ENCODE data around the gene NF1.

DNA sequence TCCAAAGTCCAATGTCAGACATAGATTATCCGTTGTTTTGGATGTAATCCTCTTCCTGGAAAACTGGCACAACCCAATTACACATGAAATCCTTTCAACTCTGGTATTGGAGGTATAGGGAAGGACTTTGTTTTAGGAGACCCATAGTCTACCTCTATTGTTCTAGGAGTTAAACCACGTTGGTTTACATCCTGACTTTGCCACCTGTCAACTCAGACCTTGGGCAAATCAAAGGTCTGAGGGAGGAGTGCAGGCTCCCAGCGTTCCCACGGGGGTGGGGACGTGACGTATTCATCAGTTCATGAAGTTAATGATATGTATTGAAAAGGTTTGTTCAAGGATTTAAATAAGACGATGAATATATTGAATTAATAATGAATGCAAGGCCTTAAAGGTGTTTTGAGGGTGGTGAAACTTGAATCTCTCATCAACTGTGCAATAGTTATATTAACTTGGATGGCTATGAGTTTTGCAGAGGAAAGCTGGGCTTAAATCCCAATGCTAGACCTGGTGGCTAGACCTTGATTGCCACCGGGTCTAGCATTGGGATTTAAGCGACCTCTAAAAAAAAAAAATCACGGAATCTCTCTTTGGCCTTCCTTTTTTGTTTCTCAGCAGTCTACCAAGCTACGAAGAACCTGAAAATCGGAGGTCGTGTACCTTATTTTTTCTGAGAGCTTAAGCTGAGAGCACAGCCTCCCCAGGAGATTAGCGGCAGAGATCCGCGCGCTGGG is 744 bp upstream of the NF1 start:
- no peak for TF ChIP-seq RFX1 (IDR thresholded peaks at IDR 0.05)
- TF ChIP-seq KMT2B (CRISPR knock-in tag; IDR thresholded peaks at IDR 0.05) = no peak
- TF ChIP-seq, protein P1, sequence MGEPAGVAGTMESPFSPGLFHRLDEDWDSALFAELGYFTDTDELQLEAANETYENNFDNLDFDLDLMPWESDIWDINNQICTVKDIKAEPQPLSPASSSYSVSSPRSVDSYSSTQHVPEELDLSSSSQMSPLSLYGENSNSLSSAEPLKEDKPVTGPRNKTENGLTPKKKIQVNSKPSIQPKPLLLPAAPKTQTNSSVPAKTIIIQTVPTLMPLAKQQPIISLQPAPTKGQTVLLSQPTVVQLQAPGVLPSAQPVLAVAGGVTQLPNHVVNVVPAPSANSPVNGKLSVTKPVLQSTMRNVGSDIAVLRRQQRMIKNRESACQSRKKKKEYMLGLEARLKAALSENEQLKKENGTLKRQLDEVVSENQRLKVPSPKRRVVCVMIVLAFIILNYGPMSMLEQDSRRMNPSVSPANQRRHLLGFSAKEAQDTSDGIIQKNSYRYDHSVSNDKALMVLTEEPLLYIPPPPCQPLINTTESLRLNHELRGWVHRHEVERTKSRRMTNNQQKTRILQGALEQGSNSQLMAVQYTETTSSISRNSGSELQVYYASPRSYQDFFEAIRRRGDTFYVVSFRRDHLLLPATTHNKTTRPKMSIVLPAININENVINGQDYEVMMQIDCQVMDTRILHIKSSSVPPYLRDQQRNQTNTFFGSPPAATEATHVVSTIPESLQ (CRISPR knock-in tag; conservative IDR thresholded peaks at IDR 0.05) = no peak
- TF ChIP-seq, protein P2, sequence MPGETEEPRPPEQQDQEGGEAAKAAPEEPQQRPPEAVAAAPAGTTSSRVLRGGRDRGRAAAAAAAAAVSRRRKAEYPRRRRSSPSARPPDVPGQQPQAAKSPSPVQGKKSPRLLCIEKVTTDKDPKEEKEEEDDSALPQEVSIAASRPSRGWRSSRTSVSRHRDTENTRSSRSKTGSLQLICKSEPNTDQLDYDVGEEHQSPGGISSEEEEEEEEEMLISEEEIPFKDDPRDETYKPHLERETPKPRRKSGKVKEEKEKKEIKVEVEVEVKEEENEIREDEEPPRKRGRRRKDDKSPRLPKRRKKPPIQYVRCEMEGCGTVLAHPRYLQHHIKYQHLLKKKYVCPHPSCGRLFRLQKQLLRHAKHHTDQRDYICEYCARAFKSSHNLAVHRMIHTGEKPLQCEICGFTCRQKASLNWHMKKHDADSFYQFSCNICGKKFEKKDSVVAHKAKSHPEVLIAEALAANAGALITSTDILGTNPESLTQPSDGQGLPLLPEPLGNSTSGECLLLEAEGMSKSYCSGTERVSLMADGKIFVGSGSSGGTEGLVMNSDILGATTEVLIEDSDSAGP (CRISPR knock-in tag; IDR thresholded peaks at IDR 0.05; ENCODE audit: borderline replicate concordance) = no peak
- no peak for TF ChIP-seq CTCF (CRISPR knock-in tag; IDR thresholded peaks at IDR 0.05)
- no peak for TF ChIP-seq ZMYM2 (CRISPR knock-in tag; IDR thresholded peaks at IDR 0.05)
- TF ChIP-seq SP1 (IDR thresholded peaks at IDR 0.05) = no peak
- TF ChIP-seq SP1 (CRISPR knock-in tag; IDR thresholded peaks at IDR 0.05) = no peak
- no peak for TF ChIP-seq ERF (CRISPR knock-in tag; IDR thresholded peaks at IDR 0.05)
